ENCODE data around the gene SEMA3E.

DNA sequence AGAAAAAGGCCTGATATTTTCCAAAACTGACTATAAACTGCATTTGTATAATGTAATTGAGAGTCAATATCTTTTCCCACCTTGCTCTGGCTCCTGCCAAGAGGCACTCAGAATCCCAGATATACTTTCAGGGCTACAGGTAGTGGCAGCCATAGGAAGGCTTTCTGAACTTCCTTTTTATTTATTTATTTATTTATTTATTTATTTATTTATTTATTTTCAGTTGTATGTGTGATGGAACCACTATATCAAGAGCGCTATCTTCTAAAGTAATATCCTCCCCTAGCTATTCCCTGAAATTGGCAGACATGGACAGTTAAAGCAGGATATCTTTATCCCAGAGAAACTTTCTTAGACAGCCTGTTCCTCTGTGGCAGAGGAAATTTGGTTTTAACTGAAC is 86.7 kb downstream of the SEMA3E start:
- TF ChIP-seq TP53 (CRISPR knock-in tag; IDR thresholded peaks at IDR 0.05), result no peak
- TF ChIP-seq, protein P1, sequence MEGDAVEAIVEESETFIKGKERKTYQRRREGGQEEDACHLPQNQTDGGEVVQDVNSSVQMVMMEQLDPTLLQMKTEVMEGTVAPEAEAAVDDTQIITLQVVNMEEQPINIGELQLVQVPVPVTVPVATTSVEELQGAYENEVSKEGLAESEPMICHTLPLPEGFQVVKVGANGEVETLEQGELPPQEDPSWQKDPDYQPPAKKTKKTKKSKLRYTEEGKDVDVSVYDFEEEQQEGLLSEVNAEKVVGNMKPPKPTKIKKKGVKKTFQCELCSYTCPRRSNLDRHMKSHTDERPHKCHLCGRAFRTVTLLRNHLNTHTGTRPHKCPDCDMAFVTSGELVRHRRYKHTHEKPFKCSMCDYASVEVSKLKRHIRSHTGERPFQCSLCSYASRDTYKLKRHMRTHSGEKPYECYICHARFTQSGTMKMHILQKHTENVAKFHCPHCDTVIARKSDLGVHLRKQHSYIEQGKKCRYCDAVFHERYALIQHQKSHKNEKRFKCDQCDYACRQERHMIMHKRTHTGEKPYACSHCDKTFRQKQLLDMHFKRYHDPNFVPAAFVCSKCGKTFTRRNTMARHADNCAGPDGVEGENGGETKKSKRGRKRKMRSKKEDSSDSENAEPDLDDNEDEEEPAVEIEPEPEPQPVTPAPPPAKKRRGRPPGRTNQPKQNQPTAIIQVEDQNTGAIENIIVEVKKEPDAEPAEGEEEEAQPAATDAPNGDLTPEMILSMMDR (IDR thresholded peaks at IDR 0.05), result no peak
- TF ChIP-seq FOXP4 (CRISPR knock-in tag; IDR thresholded peaks at IDR 0.05), result no peak
